CD4-positive, alpha-beta T cell treated with Interleukin-4 for 1 hour (primary cell): Measurements from ENCODE around the gene SDHAF3.

ENCODE experiments used
- DNase-seq, 2 donors: peaks; one replicate each; pipeline ENCODE4 v3.0.0-alpha.2; 2020 to 2022

The SDHAF3 gene

DNA sequence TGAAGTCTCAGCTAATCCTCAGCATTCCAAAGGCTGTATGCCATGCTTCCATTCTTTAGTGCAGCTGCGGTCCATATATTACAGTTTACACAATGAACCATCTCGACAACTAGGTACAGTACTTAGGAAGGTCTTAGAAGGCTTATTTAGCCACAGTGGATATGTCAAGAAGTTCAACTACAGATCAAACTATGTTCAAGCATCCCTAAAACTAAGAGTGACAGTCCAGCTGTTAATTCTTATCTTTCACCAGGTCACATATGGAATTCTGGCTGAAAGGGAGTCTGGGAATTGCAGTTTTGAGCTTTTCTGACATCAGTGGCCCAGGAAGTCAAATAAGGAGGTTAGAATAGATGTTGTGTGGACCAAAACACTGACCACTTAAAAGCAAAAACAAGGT, 106.8 kb downstream of the SDHAF3 start:
- DNase-seq, result no peak

DNA sequence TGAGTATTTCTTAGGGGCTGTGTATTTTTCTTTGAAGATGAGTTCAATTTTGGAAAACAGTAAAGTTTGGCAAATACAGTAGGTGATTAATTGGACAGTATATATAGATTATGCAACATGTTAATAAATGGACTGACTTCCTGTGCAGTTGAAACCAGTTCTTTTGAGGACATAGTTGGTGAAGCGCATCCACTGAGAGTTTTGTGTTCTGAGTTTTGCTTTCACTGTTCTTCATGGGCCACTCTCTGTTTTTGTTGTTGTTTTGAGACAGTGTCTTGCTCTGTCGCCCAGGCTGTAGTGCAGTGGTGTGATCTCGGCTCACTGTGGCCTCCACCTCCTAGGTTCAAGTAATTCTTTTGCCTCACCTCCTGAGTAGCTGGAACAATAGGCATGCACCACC, 109.0 kb downstream of the SDHAF3 start:
- no peak for DNase-seq
